B cell (primary cell): ENCODE data around the gene CCDC17. TPM values are rescaled to one million over a fixed set of nuclear protein-coding genes. Genes with fewer than 3 reads are reported as not detected.

ENCODE experiments used
- ATAC-seq: fragments of 200-7000 bp; cut with Tn5 transposase; one replicate; pipeline ENCODE4 v1.10.0; 2021; ENCODE audit warnings: low read depth, mild to moderate bottlenecking, moderate number of reproducible peaks, moderate library complexity
- CTCF ChIA-PET: fragments of 350-600 bp; sonication (Branson Sonifier 250); formaldehyde crosslinking; loops from one replicate; lab custom pipeline; 2021; ENCODE audit warnings: antibody characterized with exemption, inconsistent platforms; lab: Charles Lee
- POLR2A ChIA-PET: fragments of 350-600 bp; sonication (Branson Sonifier 250); formaldehyde crosslinking; loops from one replicate; lab custom pipeline; 2021; ENCODE audit warnings: antibody characterized with exemption; lab: Charles Lee
- DNase-seq: peaks from one replicate; pipeline ENCODE4 v3.0.0; 2013
- H2AFZ ChIP-seq: 2 replicates; pipeline ENCODE4 v1.6.1; 2012; ENCODE audit warnings: mild to moderate bottlenecking, low read depth, low read length; ENCODE audit not compliant: insufficient read depth, poor library complexity, severe bottlenecking
- H3K27ac ChIP-seq, 2 donors: 1 replicate in 1 of 2; 2 replicates in 1 of 2; pipeline ENCODE4 v1.5.1; 2012 to 2013; ENCODE audit warnings: low read length in 2 of 2, mild to moderate bottlenecking in 2 of 2, moderate library complexity in 1 of 2
- H3K27me3 ChIP-seq, 4 experiments: fragments of 200-600 bp in 1 of 4; sonication (generic) in 1 of 4; replicated peaks in 1 of 4; 1 replicate in 2 of 4; 2 replicates in 2 of 4; pipeline versions ENCODE4 v1.6.1 to v1.7.0; 2013 to 2016; ENCODE audit warnings: low read length in 3 of 4, mild to moderate bottlenecking in 2 of 4, mixed read lengths in 1 of 4, moderate library complexity in 1 of 4; ENCODE audit not compliant: insufficient read depth in 4 of 4, control insufficient read depth in 3 of 4; ENCODE audit errors: control extremely low read depth in 1 of 4
- H3K36me3 ChIP-seq, 2 experiments: replicated peaks in 1 of 2; 1 replicate in 1 of 2; 2 replicates in 1 of 2; pipeline versions ENCODE4 v1.6.1 to v1.7.1; 2013; ENCODE audit warnings: low read length in 1 of 2; ENCODE audit not compliant: insufficient read depth in 2 of 2, control insufficient read depth in 1 of 2; ENCODE audit errors: control extremely low read depth in 1 of 2, extremely low read depth in 1 of 2
- H3K4me1 ChIP-seq, 2 donors: fragments of 200-600 bp in 1 of 2; sonication (generic) in 1 of 2; 1 replicate in 1 of 2; 2 replicates in 1 of 2; pipeline versions ENCODE4 v1.5.1 to v1.6.1; 2013 to 2017; ENCODE audit warnings: low read length in 2 of 2; ENCODE audit not compliant: control insufficient read depth in 2 of 2, insufficient read depth in 2 of 2
- H3K4me2 ChIP-seq: replicated peaks from 2 replicates; pipeline ENCODE3; 2012; ENCODE audit warnings: mild to moderate bottlenecking, low read depth, low read length; ENCODE audit not compliant: poor library complexity, severe bottlenecking
- H3K4me3 ChIP-seq, 5 experiments: fragments of 200-600 bp in 1 of 5; sonication (generic) in 1 of 5; 1 replicate in 3 of 5; 2 replicates in 2 of 5; pipeline versions ENCODE4 v1.5.1 to v1.7.0; 2011 to 2016; ENCODE audit warnings: low read length in 4 of 5, mild to moderate bottlenecking in 4 of 5, low read depth in 2 of 5, control low read depth in 1 of 5, moderate library complexity in 1 of 5; ENCODE audit not compliant: insufficient read depth in 1 of 5; ENCODE audit errors: control extremely low read depth in 1 of 5, extremely low read depth in 1 of 5
- H3K79me2 ChIP-seq: fragments of 200-600 bp; sonication (generic); one replicate; pipeline ENCODE4 v1.6.0; 2016; ENCODE audit warnings: low read length; ENCODE audit not compliant: control insufficient read depth, insufficient read depth
- H3K9ac ChIP-seq: fragments of 200-600 bp; sonication (generic); 2 replicates; pipeline ENCODE4 v1.6.1; 2017; ENCODE audit warnings: mild to moderate bottlenecking, low read length, moderate library complexity
- H3K9me3 ChIP-seq, 3 donors: one replicate each; pipeline versions ENCODE4 v1.6.1 to v1.7.1; 2013; ENCODE audit warnings: low read length in 2 of 3; ENCODE audit not compliant: control insufficient read depth in 2 of 3, insufficient read depth in 1 of 3; ENCODE audit errors: control extremely low read depth in 1 of 3
- H4K20me1 ChIP-seq: 2 replicates; pipeline ENCODE4 v1.6.0; 2012; ENCODE audit warnings: mild to moderate bottlenecking, low read length; ENCODE audit not compliant: insufficient read depth, control insufficient read depth, poor library complexity, severe bottlenecking
- H3K27ac Mint-ChIP-seq: one replicate; pipeline ENCODE4 v1.8.0; 2021; ENCODE audit warnings: mixed read lengths
- H3K27me3 Mint-ChIP-seq: one replicate; pipeline ENCODE4 v1.8.0; 2021; ENCODE audit warnings: mixed read lengths
- H3K4me1 Mint-ChIP-seq: one replicate; pipeline ENCODE4 v1.8.0; 2021; ENCODE audit warnings: mixed read lengths
- H3K4me3 Mint-ChIP-seq: one replicate; pipeline ENCODE4 v1.8.0; 2021; ENCODE audit warnings: mixed read lengths
- H3K9me3 Mint-ChIP-seq: one replicate; pipeline ENCODE4 v1.8.0; 2022; ENCODE audit warnings: mixed read lengths; ENCODE audit not compliant: insufficient read depth
- EZH2 ChIP-seq: IDR thresholded peaks from 2 replicates; pipeline ENCODE4 v1.6.1; 2012; ENCODE audit warnings: borderline replicate concordance, low read depth, mild to moderate bottlenecking, moderate library complexity, low read length; ENCODE audit not compliant: insufficient read depth, poor library complexity, severe bottlenecking
- WGBS: methylation state at CpG from one replicate; pipeline ENCODE4 v1.1.5; 2013; ENCODE audit warnings: missing lambda C conversion rate; ENCODE audit not compliant: insufficient coverage; 5-methylcytosine and 5-hydroxymethylcytosine counted together
- intact Hi-C: fragments of 100-400 bp; cut with micrococcal nuclease; formaldehyde crosslinking; loops from one replicate; pipeline ENCODE4 v1.10.0; 2022
- polyA minus RNA-seq: library from RNA; depleted of rRNA, polyadenylated mRNA; stranded (reverse); fragments of >200 nt; gene quantifications from 2 replicates; pipeline ENCODE4 v1.2.3, GENCODE V29; 2012
- polyA plus RNA-seq: library from polyadenylated mRNA; depleted of rRNA; stranded (reverse); fragments of >200 nt; gene quantifications from 2 replicates; pipeline ENCODE4 v1.2.3, GENCODE V29; 2012
- total RNA-seq, 2 donors: library from RNA; stranded (reverse); fragments of 120-200 nt in 1 of 2; gene quantifications; 1 replicate in 1 of 2; 2 replicates in 1 of 2; pipeline versions ENCODE4 v1.2.3 to v1.2.4, GENCODE V29; 2013 to 2022
- TF ChIP-seq, protein P1 (sequence below): fragments of 200-600 bp; IDR thresholded peaks from one replicate; pipeline ENCODE4 v1.8.0; 2022; ENCODE audit warnings: antibody characterized with exemption, mild to moderate bottlenecking

Gene CCDC17
- total RNA-seq, result 8.2 and 9.1 TPM in 2 replicates
- total RNA-seq (2013), result 2.2 TPM
- 2.5 and 2.9 TPM in 2 replicates for polyA plus RNA-seq
- polyA minus RNA-seq, result 3.0 and 4.9 TPM in 2 replicates

DNA sequence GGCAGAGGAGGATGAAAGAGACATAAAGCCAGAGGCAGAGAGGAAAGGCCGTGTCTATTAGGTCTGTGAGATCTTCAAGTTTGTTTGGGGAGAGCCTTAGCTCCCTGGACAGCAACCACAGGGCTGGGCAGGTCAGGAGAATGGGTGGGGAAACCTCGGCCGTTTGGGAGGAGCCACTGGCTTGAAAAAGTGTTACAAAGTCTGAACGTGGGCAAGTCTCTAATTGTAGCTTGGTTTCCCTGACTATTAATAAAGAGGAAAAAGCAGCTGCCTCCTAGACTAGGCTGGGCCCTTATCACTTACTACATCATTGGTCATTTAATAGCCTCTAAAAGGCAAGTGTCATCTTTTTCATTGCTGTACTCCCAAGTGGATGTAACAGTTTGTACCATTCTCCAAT lies at the start of gene CCDC17:
Gene CCDC17, minus strand, starts transcription at position 83 of the 400 bp plus-strand sequence. CDS start 145 bp downstream, outside the sequence.
- no peaks in the 10 kb centered on the region for H4K20me1 ChIP-seq
- intact Hi-C loops, result no loop called here
- no peak for ATAC-seq
- WGBS, result 70% methylated on average over 4 of the region's 4 CpGs
- no peak within 1 kb of the TSS for H2AFZ ChIP-seq
- TF ChIP-seq, protein P1, sequence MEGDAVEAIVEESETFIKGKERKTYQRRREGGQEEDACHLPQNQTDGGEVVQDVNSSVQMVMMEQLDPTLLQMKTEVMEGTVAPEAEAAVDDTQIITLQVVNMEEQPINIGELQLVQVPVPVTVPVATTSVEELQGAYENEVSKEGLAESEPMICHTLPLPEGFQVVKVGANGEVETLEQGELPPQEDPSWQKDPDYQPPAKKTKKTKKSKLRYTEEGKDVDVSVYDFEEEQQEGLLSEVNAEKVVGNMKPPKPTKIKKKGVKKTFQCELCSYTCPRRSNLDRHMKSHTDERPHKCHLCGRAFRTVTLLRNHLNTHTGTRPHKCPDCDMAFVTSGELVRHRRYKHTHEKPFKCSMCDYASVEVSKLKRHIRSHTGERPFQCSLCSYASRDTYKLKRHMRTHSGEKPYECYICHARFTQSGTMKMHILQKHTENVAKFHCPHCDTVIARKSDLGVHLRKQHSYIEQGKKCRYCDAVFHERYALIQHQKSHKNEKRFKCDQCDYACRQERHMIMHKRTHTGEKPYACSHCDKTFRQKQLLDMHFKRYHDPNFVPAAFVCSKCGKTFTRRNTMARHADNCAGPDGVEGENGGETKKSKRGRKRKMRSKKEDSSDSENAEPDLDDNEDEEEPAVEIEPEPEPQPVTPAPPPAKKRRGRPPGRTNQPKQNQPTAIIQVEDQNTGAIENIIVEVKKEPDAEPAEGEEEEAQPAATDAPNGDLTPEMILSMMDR, result no peak
- no peak for TF ChIP-seq EZH2
- H3K4me3 ChIP-seq, result no peak within 1 kb of the TSS
- ChIA-PET POLR2A (no interaction called here), CTCF (no interaction called here)
- no peak for DNase-seq
- no peaks in the 10 kb centered on the region for H3K79me2 ChIP-seq
- no peaks in the 10 kb centered on the region for H3K4me1 ChIP-seq
- H3K9ac ChIP-seq, result no peak within 1 kb of the TSS
- peaks cover 0 to 10% (median 0%) of the 10 kb centered on the region in 3 donors for H3K9me3 ChIP-seq
- no peak within 1 kb of the TSS for H3K4me2 ChIP-seq
- Mint-ChIP-seq H3K27ac (peak within 1 kb of the TSS; percentile 3), H3K27me3 (no peaks in the 10 kb centered on the region), H3K4me3 (no peak within 1 kb of the TSS), H3K4me1 (no peaks in the 10 kb centered on the region), H3K9me3 (no peaks in the 10 kb centered on the region)
- H3K36me3 ChIP-seq, result peaks cover 7 to 42% of the 10 kb centered on the region in 2 experiments
- H3K27ac ChIP-seq, result no peak within 1 kb of the TSS
- no peaks in the 10 kb centered on the region for H3K27me3 ChIP-seq

DNA sequence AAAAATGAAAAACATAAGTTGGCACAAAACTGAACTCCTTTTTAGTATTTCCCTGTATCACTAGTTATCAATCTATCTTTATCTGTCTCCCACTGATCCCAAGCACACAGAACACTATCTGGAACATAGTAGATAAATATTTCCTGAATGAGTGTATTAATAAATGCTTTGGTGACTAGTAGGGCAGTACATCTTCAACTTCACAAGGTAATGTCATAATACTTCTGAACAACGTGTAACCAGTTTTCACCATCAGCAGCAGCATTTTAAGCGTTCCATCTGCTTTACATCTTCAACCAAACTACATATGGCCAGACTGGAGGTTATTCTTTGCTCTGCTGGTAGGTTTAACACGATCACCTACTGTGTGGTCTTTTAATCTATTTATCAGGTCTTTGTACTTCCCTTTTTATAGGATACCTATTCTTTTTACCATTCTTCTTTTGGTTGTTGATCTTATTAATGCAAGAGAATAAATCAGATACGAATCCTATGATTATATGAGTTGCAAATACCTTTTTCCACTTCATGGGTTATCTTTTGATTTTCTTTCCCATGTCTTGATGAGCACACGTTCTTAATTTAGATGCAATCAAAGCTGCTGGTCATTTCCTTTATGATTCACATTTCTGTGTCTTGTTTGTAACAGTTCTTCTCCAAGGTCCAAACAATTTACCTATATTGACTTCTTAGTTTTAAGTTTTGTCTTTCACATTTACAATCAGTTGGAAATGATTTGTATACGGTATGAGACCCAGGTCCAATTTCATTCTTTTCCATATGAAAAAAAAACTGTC lies 46.2 kb upstream of the CCDC17 start:
- H2AFZ ChIP-seq, result no peak overlapping the region
- intact Hi-C loops, result no loop called here
- H3K36me3 ChIP-seq, result peaks cover 0 to 6% of the 10 kb centered on the region in 2 experiments
- CTCF ChIA-PET, result no interaction called here
- no peak overlapping the region for H3K9ac ChIP-seq
- H3K4me3 ChIP-seq, result no peak overlapping the region
- H4K20me1 ChIP-seq, result peaks cover 94% of the 10 kb centered on the region
- Mint-ChIP-seq H3K9me3 (no peaks in the 10 kb centered on the region), H3K27me3 (no peaks in the 10 kb centered on the region), H3K4me1 (peaks cover 56% of the 10 kb centered on the region), H3K27ac (no peak overlapping the region), H3K4me3 (no peak overlapping the region)
- no peak for DNase-seq
- peaks cover 100% of the 10 kb centered on the region for H3K79me2 ChIP-seq
- WGBS, result 100% methylated on average over 1 of the region's 6 CpGs
- POLR2A ChIA-PET, result interaction anchor here (0.6 kb wide), 1 partner anchor 13 kb away, joined by 6 read pairs; no protein-coding TSS in a partner anchor
- no peak overlapping the region for H3K27ac ChIP-seq
- peaks cover 3 to 4% of the 10 kb centered on the region in 2 donors for H3K4me1 ChIP-seq
- H3K4me2 ChIP-seq, result no peak overlapping the region
- no peak for ATAC-seq
- H3K9me3 ChIP-seq, result no peaks in the 10 kb centered on the region
- no peaks in the 10 kb centered on the region for H3K27me3 ChIP-seq
- TF ChIP-seq, protein P1, result no peak
- TF ChIP-seq EZH2, result no peak
